ENCODE results near the gene CPSF4.

Gene CPSF4

GRCh38 chr7:99455874-99456273, 17.1 kb downstream of the CPSF4 start:
- Histone ChIP-seq H3K36me3 (ENCODE audit: low read length) (peaks cover 8% of the 10 kb centered on the region), H3K9me2 (replicated peaks; ENCODE audit: insufficient read depth, low read length) (no peaks in the 10 kb centered on the region), H4K20me1 (ENCODE audit: low read depth, low read length) (peaks cover 4% of the 10 kb centered on the region; the same call in 1 of the 2 replicates), H3K4me3 (ENCODE audit: insufficient read depth, low read length, poor library complexity, severe bottlenecking) (no peak overlapping the region), H3K4me2 (ENCODE audit: low read depth, low read length, poor library complexity, severe bottlenecking) (no peak overlapping the region), H3K27ac (ENCODE audit: low read depth, low read length) (no peak overlapping the region), H3K9ac (ENCODE audit: low read length) (no peak overlapping the region), H3K79me2 (ENCODE audit: insufficient read depth, low read length) (peaks cover 29% of the 10 kb centered on the region), H2AFZ (ENCODE audit: low read depth, low read length, severe bottlenecking) (no peak overlapping the region), H3F3A (ENCODE audit: insufficient read depth) (peaks cover 22% of the 10 kb centered on the region), H3K9me3 (ENCODE audit: insufficient read depth, low read length) (no peaks in the 10 kb centered on the region), H3K27me3 (ENCODE audit: low read length) (no peaks in the 10 kb centered on the region)
- TF ChIP-seq EZH2phosphoT487 (conservative IDR thresholded peaks at IDR 0.05; ENCODE audit: low read length) (no peak), CTCF (IDR thresholded peaks at IDR 0.05; ENCODE audit: insufficient read depth, low read length, poor library complexity, severe bottlenecking) (no peak)

DNA sequence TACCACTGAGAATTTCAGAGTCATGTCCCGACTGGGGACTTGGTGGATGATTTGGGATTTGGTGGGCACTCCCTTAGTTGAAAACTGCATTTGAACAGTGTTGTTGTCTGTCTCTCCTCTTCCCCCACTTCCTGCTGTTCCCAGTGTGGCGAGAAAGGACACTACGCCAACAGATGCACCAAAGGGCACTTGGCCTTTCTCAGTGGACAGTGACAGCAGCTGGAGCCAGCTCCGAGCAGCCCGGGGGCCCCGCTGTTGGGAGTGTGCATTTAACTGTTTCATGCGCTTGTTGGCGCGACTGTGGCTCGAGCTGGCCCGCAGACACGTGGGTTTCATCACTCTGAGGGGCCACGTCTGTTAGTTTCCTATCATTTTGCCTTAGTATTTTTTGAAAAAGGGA, 17.5 kb downstream of the CPSF4 start:
- Histone ChIP-seq H3K4me2 (ENCODE audit: low read depth, low read length, poor library complexity, severe bottlenecking) (no peak overlapping the region), H3K36me3 (ENCODE audit: low read length) (peaks cover 8% of the 10 kb centered on the region), H3K9me3 (ENCODE audit: insufficient read depth, low read length) (no peaks in the 10 kb centered on the region), H3K79me2 (ENCODE audit: insufficient read depth, low read length) (peaks cover 33% of the 10 kb centered on the region), H4K20me1 (ENCODE audit: low read depth, low read length) (peaks cover 4% of the 10 kb centered on the region; the same call in 1 of the 2 replicates), H2AFZ (ENCODE audit: low read depth, low read length, severe bottlenecking) (no peak overlapping the region), H3K9ac (ENCODE audit: low read length) (no peak overlapping the region), H3K27me3 (ENCODE audit: low read length) (no peaks in the 10 kb centered on the region), H3K4me3 (ENCODE audit: insufficient read depth, low read length, poor library complexity, severe bottlenecking) (no peak overlapping the region), H3K27ac (ENCODE audit: low read depth, low read length) (no peak overlapping the region), H3F3A (ENCODE audit: insufficient read depth) (peaks cover 26% of the 10 kb centered on the region), H3K9me2 (replicated peaks; ENCODE audit: insufficient read depth, low read length) (no peaks in the 10 kb centered on the region)
- TF ChIP-seq EZH2phosphoT487 (conservative IDR thresholded peaks at IDR 0.05; ENCODE audit: low read length) (no peak), CTCF (IDR thresholded peaks at IDR 0.05; ENCODE audit: insufficient read depth, low read length, poor library complexity, severe bottlenecking) (no peak)

DNA sequence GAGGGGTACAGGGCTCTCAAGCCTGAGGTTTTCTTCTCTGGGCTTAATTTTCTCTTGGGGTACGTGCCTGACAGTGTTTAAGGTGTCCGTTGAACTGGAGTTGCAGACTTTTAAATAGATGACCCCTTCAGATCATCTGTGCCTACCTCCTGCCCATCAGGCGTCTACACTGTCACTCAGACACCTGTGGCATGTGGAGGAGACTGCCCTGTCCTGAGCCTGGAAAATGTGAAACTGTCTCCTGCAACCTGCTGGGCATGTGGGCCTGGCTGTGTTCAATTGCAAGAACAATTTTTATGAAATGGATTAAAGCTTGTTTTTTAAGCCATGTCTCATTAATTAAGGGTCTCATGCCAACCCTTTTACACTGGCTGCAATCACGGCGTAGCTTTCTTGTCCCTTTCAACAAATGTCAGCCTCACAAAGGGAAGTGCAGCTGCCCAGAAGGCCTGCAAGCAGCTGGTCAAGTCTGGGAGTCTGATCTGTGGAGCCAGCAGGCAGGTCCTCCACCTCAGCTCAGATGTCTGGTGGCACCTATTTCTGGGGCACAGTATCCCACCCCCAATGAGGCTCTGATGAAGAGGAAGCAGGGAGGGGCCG, 18.4 kb downstream of the CPSF4 start:
- no peaks in the 10 kb centered on the region for H3K27me3 ChIP-seq (ENCODE audit: low read length)
- H2AFZ ChIP-seq (ENCODE audit: low read depth, low read length, severe bottlenecking) = no peak overlapping the region
- H3K4me3 ChIP-seq (ENCODE audit: insufficient read depth, low read length, poor library complexity, severe bottlenecking) = no peak overlapping the region
- peaks cover 4% of the 10 kb centered on the region; the same call in 1 of the 2 replicates for H4K20me1 ChIP-seq (ENCODE audit: low read depth, low read length)
- TF ChIP-seq EZH2phosphoT487 (conservative IDR thresholded peaks at IDR 0.05; ENCODE audit: low read length) (no peak), CTCF (IDR thresholded peaks at IDR 0.05; ENCODE audit: insufficient read depth, low read length, poor library complexity, severe bottlenecking) (no peak)
- peaks cover 26% of the 10 kb centered on the region for H3F3A ChIP-seq (ENCODE audit: insufficient read depth)
- H3K9ac ChIP-seq (ENCODE audit: low read length) = no peak overlapping the region
- no peaks in the 10 kb centered on the region for H3K9me2 ChIP-seq (replicated peaks; ENCODE audit: insufficient read depth, low read length)
- H3K27ac ChIP-seq (ENCODE audit: low read depth, low read length) = no peak overlapping the region
- peaks cover 8% of the 10 kb centered on the region for H3K36me3 ChIP-seq (ENCODE audit: low read length)
- H3K79me2 ChIP-seq (ENCODE audit: insufficient read depth, low read length) = peaks cover 40% of the 10 kb centered on the region
- no peak overlapping the region for H3K4me2 ChIP-seq (ENCODE audit: low read depth, low read length, poor library complexity, severe bottlenecking)
- H3K9me3 ChIP-seq (ENCODE audit: insufficient read depth, low read length) = no peaks in the 10 kb centered on the region
